Smooth muscle cell (in vitro differentiated cells): ENCODE data around the gene MIER3. TPM values are rescaled to one million over a fixed set of nuclear protein-coding genes. Genes with fewer than 3 reads are reported as not detected.

ENCODE experiments used
- DNase-seq: peaks from one replicate; lab custom pipeline; 2025; ENCODE audit not compliant: unreplicated experiment; lab: John Stamatoyannopoulos, UW
- H2AFZ ChIP-seq: fragments of 200-600 bp; sonication (generic); 2 replicates; pipeline ENCODE4 v1.6.0; 2016; ENCODE audit warnings: antibody characterized with exemption, low read depth, mild to moderate bottlenecking
- H3F3A ChIP-seq: fragments of 200-600 bp; sonication (generic); 2 replicates; pipeline ENCODE4 v1.6.0; 2017; ENCODE audit warnings: antibody characterized with exemption, low read depth
- H3K27ac ChIP-seq: fragments of 200-600 bp; sonication (generic); 2 replicates; pipeline ENCODE4 v1.5.1; 2016; ENCODE audit warnings: low read depth, mild to moderate bottlenecking
- H3K27me3 ChIP-seq: fragments of 200-600 bp; sonication (generic); 2 replicates; pipeline ENCODE4 v1.6.1; 2016; ENCODE audit warnings: low read depth, mild to moderate bottlenecking
- H3K36me3 ChIP-seq: fragments of 200-600 bp; sonication (generic); 2 replicates; pipeline ENCODE4 v1.5.1; 2016; ENCODE audit warnings: low read depth
- H3K4me1 ChIP-seq: fragments of 200-600 bp; sonication (generic); 2 replicates; pipeline ENCODE4 v1.5.1; 2016; ENCODE audit warnings: low read depth
- H3K4me2 ChIP-seq: fragments of 200-600 bp; sonication (generic); 2 replicates; pipeline ENCODE4 v1.6.0; 2016; ENCODE audit warnings: mild to moderate bottlenecking
- H3K4me3 ChIP-seq: fragments of 200-600 bp; sonication (generic); 2 replicates; pipeline ENCODE4 v1.5.1; 2016; ENCODE audit warnings: mild to moderate bottlenecking
- H3K79me2 ChIP-seq: fragments of 200-600 bp; sonication (generic); 2 replicates; pipeline ENCODE4 v1.6.0; 2016; ENCODE audit warnings: low read depth, mild to moderate bottlenecking
- H3K9ac ChIP-seq: fragments of 200-600 bp; sonication (generic); 2 replicates; pipeline ENCODE4 v1.6.0; 2016; ENCODE audit warnings: low read depth
- H3K9me3 ChIP-seq: fragments of 200-600 bp; sonication (generic); replicated peaks from 2 replicates; pipeline ENCODE4 v1.5.1; 2016; ENCODE audit warnings: low read depth
- H4K20me1 ChIP-seq: fragments of 200-600 bp; sonication (generic); 2 replicates; pipeline ENCODE4 v1.6.0; 2016; ENCODE audit warnings: low read depth
- WGBS: methylation state at CpG from one replicate; pipeline ENCODE4 v1.1.7; 2016; ENCODE audit warnings: low lambda C conversion rate; 5-methylcytosine and 5-hydroxymethylcytosine counted together
- polyA plus RNA-seq: library from polyadenylated mRNA; unstranded; fragments of >200 nt; fragmentation: Nextera tagmentation; extraction: Ambion mirVana; gene quantifications from 2 replicates; pipeline ENCODE4 v1.2.1, GENCODE V29; 2016
- total RNA-seq: library from RNA; depleted of rRNA; stranded (reverse); fragments of >200 nt; gene quantifications from 2 replicates; pipeline ENCODE4 v1.2.3, GENCODE V29; 2014
- TF ChIP-seq, protein P1 (sequence below): fragments of 200-600 bp; sonication (generic); IDR thresholded peaks from 2 replicates; pipeline ENCODE4 v1.5.1; 2017; ENCODE audit warnings: borderline replicate concordance, mild to moderate bottlenecking, antibody characterized with exemption; ENCODE audit not compliant: insufficient read depth, poor library complexity, severe bottlenecking

MIER3 gene
- total and polyA plus RNA-seq, 2 experiments from 2014 or later = 4.1 to 23.4 TPM

DNA sequence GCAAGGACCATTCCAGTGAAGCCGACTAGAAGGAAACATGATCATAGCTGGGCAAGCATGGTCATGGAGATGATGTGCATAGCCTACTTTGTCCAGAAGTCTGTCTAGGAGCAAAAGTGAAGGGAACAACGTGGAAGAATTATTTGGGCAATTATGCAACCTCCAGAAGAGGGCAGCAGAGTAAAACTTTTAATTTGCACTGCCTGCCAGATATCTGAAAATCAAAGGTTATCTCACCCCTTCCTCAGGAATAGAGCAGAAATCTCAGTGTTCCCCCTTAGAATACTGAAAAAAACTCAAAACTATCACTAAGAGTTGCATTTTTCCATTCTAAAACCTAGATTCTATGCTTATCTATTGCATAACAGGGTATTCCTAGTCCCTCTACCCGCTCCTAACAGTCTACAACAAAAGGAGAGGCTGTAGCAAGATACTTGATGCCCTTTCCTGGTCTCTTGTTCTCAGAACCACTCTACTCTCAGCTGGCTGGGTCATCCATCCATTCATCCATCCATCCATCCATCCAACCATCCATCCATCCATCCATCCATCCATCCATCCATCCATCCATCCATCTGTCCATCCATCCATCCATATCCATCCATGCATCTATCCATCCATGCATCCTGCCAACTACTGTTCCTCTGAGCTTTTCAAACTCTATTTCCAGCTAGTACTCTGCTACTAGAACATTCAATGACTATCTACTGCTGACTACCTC lies 50.9 kb downstream of the MIER3 start:
- Histone ChIP-seq H3F3A (peaks cover 3% of the 10 kb centered on the region), H3K4me2 (peak overlapping the region; percentile 61), H3K4me1 (no peaks in the 10 kb centered on the region), H3K9me3 (no peaks in the 10 kb centered on the region), H2AFZ (no peak overlapping the region), H3K4me3 (no peak overlapping the region), H3K36me3 (no peaks in the 10 kb centered on the region), H3K27me3 (no peaks in the 10 kb centered on the region), H3K27ac (no peak overlapping the region), H3K9ac (no peak overlapping the region), H3K79me2 (no peaks in the 10 kb centered on the region), H4K20me1 (no peaks in the 10 kb centered on the region)
- DNase-seq = no peak
- TF ChIP-seq, protein P1, sequence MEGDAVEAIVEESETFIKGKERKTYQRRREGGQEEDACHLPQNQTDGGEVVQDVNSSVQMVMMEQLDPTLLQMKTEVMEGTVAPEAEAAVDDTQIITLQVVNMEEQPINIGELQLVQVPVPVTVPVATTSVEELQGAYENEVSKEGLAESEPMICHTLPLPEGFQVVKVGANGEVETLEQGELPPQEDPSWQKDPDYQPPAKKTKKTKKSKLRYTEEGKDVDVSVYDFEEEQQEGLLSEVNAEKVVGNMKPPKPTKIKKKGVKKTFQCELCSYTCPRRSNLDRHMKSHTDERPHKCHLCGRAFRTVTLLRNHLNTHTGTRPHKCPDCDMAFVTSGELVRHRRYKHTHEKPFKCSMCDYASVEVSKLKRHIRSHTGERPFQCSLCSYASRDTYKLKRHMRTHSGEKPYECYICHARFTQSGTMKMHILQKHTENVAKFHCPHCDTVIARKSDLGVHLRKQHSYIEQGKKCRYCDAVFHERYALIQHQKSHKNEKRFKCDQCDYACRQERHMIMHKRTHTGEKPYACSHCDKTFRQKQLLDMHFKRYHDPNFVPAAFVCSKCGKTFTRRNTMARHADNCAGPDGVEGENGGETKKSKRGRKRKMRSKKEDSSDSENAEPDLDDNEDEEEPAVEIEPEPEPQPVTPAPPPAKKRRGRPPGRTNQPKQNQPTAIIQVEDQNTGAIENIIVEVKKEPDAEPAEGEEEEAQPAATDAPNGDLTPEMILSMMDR = peak; percentile 75
- 40% methylated on average over 3 of the region's 3 CpGs for WGBS

GRCh38 chr5:56900395-56900794 lies 51.5 kb downstream of the MIER3 start:
- H3K4me3 ChIP-seq = no peak overlapping the region
- H2AFZ ChIP-seq = no peak overlapping the region
- H3F3A ChIP-seq = peaks cover 3% of the 10 kb centered on the region
- H3K27me3 ChIP-seq = no peaks in the 10 kb centered on the region
- H3K4me2 ChIP-seq = peak overlapping the region; percentile 61
- H3K27ac ChIP-seq = no peak overlapping the region
- H3K9me3 ChIP-seq = no peaks in the 10 kb centered on the region
- no peak overlapping the region for H3K9ac ChIP-seq
- H3K36me3 ChIP-seq = no peaks in the 10 kb centered on the region
- H3K4me1 ChIP-seq = no peaks in the 10 kb centered on the region
- H4K20me1 ChIP-seq = no peaks in the 10 kb centered on the region
- TF ChIP-seq, protein P1 = no peak
- DNase-seq = no peak
- no peaks in the 10 kb centered on the region for H3K79me2 ChIP-seq
- 57% methylated on average over 4 of the region's 4 CpGs for WGBS

DNA sequence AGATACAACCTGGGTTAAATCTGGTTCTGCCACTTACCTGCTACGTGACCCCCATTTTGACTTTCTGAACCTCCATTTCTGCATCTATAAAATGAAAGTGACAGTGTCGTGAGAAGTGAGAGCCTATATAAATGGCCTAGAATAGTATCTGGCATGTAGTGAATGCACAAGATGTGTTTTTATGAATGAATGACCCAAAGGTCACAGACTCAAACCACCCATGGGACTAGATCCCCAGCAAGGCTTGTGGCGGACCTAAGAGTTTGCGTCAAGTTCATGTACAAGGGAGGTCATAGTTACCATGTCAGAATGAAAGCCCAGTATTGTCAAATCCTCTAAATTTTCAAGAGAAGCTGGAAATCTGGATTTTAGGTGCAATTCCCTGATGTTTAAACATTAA lies 53.7 kb downstream of the MIER3 start:
- Histone ChIP-seq H3K9me3 (no peaks in the 10 kb centered on the region), H3K9ac (no peak overlapping the region), H4K20me1 (no peaks in the 10 kb centered on the region), H3F3A (peaks cover 3% of the 10 kb centered on the region), H2AFZ (no peak overlapping the region), H3K36me3 (peaks cover 12% of the 10 kb centered on the region), H3K4me1 (no peaks in the 10 kb centered on the region), H3K27me3 (no peaks in the 10 kb centered on the region), H3K4me2 (no peak overlapping the region), H3K4me3 (no peak overlapping the region), H3K79me2 (no peaks in the 10 kb centered on the region), H3K27ac (no peak overlapping the region)
- TF ChIP-seq, protein P1 = no peak
- 98% methylated on average over 4 of the region's 4 CpGs for WGBS
- DNase-seq = no peak

DNA sequence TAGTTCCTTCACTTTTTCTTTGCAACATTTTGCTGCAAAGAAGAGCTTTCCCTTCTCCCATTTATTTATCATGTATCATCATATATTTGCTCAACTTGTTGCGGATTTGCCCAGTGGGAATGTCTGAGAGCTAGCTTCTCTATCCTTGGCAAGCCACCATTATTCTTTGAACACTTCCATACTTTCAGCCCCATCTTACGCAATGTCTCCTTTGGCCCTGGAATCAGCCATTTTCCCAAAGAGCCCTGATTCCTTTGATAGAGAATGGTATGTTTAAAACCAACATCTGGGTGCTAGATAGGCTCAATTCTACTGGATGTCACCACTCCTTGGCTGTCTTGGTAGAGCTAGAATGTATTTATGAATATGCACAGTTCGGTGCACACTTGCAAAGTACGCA lies 55.2 kb downstream of the MIER3 start:
- TF ChIP-seq, protein P1 = no peak
- WGBS = 99% methylated on average over 4 of the region's 4 CpGs
- H3K4me2 ChIP-seq = no peak overlapping the region

More for the DNA sequence above, 55.2 kb downstream of the MIER3 start:
- no peaks in the 10 kb centered on the region for H3K4me1 ChIP-seq
- no peaks in the 10 kb centered on the region for H3K79me2 ChIP-seq
- H3F3A ChIP-seq = peaks cover 3% of the 10 kb centered on the region
- no peaks in the 10 kb centered on the region for H4K20me1 ChIP-seq
- no peak overlapping the region for H3K4me3 ChIP-seq
- no peaks in the 10 kb centered on the region for H3K9me3 ChIP-seq
- no peak for DNase-seq
- peaks cover 12% of the 10 kb centered on the region for H3K36me3 ChIP-seq
- no peak overlapping the region for H2AFZ ChIP-seq
- no peaks in the 10 kb centered on the region for H3K27me3 ChIP-seq
- H3K27ac ChIP-seq = no peak overlapping the region
- H3K9ac ChIP-seq = no peak overlapping the region
